PC-9 (cell line): ENCODE results near the gene OTULINL.

ENCODE experiments used
- EZH2 ChIP-seq: fragments of 200-600 bp; sonication (generic); IDR thresholded peaks from 2 replicates; pipeline ENCODE4 v1.8.0; 2017; ENCODE audit warnings: antibody characterized with exemption, low read depth
- TF ChIP-seq, protein P1 (sequence below): fragments of 200-600 bp; sonication (generic); conservative IDR thresholded peaks from 2 replicates; pipeline ENCODE4 v1.6.1; 2017; ENCODE audit warnings: mixed run types, antibody characterized with exemption, mild to moderate bottlenecking, moderate library complexity

DNA sequence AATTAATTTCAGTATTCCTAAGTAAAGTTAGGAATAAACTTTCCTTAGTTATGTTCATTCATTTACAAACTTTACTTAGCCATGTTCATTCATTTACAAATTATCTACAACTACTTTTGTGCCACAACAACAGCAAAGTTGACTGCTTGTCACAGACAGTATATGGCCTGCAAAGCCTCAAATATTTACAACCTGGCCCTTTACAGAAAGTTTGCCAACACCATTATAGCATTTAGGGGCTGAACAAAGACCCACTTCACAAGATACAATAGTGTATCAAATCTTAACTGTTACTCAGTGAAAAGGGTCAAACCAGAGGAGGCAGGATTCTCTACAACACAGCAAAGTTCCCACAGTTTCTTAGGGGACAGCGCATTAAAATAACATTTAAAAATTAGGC lies 9.7 kb upstream of the OTULINL start:
- TF ChIP-seq, protein P1, sequence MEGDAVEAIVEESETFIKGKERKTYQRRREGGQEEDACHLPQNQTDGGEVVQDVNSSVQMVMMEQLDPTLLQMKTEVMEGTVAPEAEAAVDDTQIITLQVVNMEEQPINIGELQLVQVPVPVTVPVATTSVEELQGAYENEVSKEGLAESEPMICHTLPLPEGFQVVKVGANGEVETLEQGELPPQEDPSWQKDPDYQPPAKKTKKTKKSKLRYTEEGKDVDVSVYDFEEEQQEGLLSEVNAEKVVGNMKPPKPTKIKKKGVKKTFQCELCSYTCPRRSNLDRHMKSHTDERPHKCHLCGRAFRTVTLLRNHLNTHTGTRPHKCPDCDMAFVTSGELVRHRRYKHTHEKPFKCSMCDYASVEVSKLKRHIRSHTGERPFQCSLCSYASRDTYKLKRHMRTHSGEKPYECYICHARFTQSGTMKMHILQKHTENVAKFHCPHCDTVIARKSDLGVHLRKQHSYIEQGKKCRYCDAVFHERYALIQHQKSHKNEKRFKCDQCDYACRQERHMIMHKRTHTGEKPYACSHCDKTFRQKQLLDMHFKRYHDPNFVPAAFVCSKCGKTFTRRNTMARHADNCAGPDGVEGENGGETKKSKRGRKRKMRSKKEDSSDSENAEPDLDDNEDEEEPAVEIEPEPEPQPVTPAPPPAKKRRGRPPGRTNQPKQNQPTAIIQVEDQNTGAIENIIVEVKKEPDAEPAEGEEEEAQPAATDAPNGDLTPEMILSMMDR: no peak
- no peak for TF ChIP-seq EZH2
